Measurements from ENCODE around the gene COX18.

COX18 gene

GRCh38 chr4:73069338-73070073, at the start of gene COX18:
COX18 (minus strand) TSS chr4:73069716; CDS start chr4:73069649, 67 bp downstream.
- peak; percentile 98 for DNase-seq

GRCh38 chr4:73109493-73109892, 40.0 kb upstream of the COX18 start:
- DNase-seq = no peak

- DNase-seq = no peak
These were observed 35.2 kb upstream of the COX18 start for GRCh38 chr4:73104695-73105094.

- DNase-seq = no peak
These were observed 34.4 kb upstream of the COX18 start for GRCh38 chr4:73103799-73104503.

- DNase-seq = no peak
These were observed 29.6 kb upstream of the COX18 start for GRCh38 chr4:73099143-73099542.

- no peak for DNase-seq
These were observed 29.2 kb upstream of the COX18 start for GRCh38 chr4:73098713-73099112.

- DNase-seq = no peak
These were observed 28.5 kb upstream of the COX18 start for GRCh38 chr4:73098016-73098415.

- DNase-seq = no peak
These were observed 23.4 kb upstream of the COX18 start for GRCh38 chr4:73092868-73093267.

- DNase-seq = no peak
These were observed 21.2 kb upstream of the COX18 start for GRCh38 chr4:73090738-73091137.

GRCh38 chr4:73087871-73088270, 18.4 kb upstream of the COX18 start:
- DNase-seq = no peak

- no peak for DNase-seq
These were observed 16.8 kb upstream of the COX18 start for GRCh38 chr4:73086095-73086868.

GRCh38 chr4:73080789-73081188, 11.3 kb upstream of the COX18 start:
- no peak for DNase-seq

- DNase-seq = no peak
These were observed 6.3 kb upstream of the COX18 start for GRCh38 chr4:73075832-73076231.

GRCh38 chr4:73070074-73070390, 516 bp upstream of the COX18 start:
- no peak for DNase-seq

GRCh38 chr4:73068491-73069337, 802 bp downstream of the COX18 start:
- DNase-seq = no peak

- DNase-seq = no peak
These were observed 1.5 kb downstream of the COX18 start for GRCh38 chr4:73067971-73068394.

- no peak for DNase-seq
These were observed 2.6 kb downstream of the COX18 start for GRCh38 chr4:73066928-73067327.

- DNase-seq = no peak
These were observed 3.1 kb downstream of the COX18 start for GRCh38 chr4:73066445-73066844.

GRCh38 chr4:73064536-73064935, 5.0 kb downstream of the COX18 start:
- no peak for DNase-seq

GRCh38 chr4:73055241-73055897, 14.1 kb downstream of the COX18 start:
- no peak for DNase-seq

GRCh38 chr4:73053974-73054480, 15.5 kb downstream of the COX18 start:
- DNase-seq = no peak

GRCh38 chr4:73053076-73053475, 16.4 kb downstream of the COX18 start:
- no peak for DNase-seq

Measured in amniotic stem cell (primary cell).